ENCODE data around the gene IWS1.
"Not testable (repeated sequence)": the region's sequence is repeated elsewhere in the genome, so short reads cannot be mapped to it uniquely, and the experiment has no call there.

The IWS1 gene

DNA sequence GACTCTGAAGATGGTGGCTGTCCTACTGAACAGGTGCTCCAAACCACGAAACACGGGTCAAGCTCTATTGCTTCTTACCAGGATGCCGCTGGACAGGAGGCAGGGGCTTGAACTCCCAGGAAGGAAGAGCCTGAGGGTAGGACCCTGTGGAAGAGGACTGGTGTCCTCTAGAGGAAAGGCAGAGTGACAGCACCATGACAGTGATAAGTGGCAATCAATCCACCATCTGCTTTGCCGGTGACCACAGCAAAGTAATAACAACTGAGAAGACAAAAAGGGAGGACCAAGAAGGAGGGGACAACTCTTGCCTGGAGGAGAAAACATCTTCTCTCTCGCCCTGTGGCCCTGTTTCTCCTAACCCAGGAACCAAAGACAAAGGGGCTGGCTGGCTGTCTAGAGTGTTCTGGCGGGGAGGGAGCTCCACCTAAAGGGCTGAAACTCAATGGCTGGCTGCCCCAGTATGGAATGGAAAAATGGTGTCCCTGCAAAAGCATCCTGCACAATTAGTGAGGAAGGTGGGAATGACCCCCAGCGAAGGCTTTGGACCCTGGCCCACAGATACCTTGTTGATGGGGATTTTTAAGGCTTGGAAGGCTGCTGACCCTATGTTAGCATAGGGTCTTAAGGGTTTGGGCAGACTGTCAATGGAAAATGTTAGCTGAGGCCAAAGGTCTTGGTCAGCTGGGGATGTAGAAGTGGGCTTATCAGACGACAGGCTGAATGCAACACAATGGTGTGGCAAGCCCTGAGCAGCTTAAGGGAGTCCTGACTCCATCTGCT is 72.7 kb downstream of the IWS1 start:
- no peak for DNase-seq

DNA sequence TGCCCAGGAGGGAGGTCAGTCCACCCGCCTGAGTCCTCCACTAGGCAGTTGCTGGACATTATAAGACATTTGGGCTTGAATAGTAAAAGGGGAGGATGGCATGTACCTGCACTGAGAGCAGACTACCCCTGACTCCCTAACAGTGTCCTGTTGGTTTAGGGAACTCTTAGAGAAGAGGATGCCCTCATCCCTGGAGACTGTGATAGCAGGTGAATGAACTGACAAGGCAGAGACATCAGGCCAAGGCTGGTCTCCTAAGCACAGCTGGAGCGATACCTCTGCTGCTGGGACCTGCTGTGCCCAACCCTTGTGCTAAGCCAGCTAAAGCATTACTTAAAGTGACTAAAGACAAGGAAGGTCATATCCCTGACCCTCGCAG is 73.3 kb downstream of the IWS1 start:
- no peak for DNase-seq

DNA sequence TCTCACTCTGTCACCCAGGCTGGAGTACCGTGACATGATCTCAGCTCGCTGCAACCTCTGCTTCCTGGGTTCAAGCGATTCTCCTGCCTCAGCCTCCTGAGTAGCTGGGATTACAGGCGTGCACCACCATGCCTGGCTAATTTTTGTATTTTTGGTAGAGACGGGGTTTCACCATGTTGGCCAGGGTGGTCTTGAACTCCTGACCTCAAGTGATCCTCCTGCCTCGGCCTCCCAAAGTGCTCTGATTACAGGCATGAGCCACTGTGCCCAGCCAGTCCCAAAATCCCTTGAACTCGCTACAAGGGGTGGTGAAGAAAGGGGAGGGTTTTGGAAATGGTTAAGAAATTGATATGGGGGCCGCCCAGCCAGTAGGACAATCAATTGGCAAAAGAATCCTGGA is 73.9 kb downstream of the IWS1 start:
- DNase-seq, result not testable (repeated sequence)

DNA sequence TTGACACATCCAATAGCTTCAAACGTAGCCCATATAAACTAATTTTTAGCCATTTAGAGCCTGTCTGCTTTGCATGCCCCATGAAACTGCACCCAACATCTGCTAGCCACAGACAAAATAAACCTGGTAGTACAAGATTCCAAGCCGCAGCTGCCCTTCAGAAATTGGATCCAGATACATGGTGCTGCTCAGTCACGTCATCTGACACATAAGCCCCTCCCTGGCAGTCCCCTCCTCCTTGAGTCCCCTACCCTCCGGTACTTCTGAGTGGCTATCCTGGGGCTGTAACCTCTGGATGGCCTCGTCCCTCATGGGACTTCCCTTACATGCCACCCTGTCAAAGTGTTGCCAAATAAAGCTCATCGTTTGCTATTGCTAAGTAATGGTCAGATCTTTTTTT is 74.3 kb downstream of the IWS1 start:
- DNase-seq, result no peak

DNA sequence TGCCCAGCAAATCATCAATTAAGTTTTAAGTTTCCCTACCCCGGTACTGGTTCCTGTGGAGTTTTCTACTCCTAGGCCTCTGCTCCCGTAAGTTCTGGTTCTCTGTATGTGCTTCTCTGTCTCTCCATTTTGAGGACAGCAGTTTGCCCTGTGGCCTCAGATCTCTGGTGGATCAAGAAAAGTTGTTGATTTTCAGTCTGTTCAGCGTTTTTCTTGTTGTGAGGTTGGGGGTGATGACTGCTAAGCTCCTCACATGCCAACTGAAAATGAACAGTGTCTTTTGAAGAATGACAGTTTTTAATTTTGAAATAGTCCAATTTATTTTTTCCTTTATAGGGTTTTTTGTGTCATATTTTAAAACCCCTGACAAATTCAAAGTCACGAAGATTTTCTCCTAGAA is 76.4 kb downstream of the IWS1 start:
- no peak for DNase-seq

DNA sequence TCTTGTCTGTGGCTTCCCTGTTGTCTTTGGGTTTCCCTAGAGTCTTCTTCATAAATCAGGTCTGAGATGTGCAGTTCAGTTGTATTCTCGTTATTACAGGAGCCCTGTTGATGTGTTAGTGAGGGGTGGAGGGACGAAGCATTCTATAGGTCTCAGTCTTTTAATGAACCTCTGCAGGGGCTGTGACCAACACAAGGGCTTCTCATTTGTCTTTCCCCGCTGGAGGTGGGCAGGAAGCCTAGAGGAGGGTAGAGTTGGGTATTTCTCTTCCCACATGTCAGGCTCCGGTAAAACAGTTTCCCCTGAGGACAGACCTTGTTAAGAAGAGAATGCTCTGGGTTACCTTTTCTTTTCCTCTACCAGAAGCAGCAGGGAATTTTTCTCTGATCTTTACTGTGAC is 76.9 kb downstream of the IWS1 start:
- DNase-seq, result no peak

DNA sequence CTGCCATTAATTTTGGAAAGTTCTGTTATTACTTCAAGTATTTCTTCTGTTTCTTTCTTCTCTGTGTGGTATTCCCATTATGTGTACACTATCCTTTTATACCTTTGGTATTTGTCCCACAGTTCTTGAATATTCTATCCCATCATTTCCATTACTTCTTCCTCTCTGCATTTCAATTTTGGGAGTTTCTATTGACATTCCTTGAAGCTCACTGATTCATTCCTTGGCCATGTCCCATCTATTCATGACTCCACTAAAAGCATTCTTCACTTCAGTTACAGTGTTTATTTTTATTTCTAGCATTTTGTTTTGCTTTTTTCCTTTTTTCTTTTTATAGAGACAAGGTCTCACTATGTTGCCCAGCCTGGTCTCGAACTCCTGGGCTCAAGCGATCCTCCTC is 77.8 kb downstream of the IWS1 start:
- DNase-seq, result no peak

DNA sequence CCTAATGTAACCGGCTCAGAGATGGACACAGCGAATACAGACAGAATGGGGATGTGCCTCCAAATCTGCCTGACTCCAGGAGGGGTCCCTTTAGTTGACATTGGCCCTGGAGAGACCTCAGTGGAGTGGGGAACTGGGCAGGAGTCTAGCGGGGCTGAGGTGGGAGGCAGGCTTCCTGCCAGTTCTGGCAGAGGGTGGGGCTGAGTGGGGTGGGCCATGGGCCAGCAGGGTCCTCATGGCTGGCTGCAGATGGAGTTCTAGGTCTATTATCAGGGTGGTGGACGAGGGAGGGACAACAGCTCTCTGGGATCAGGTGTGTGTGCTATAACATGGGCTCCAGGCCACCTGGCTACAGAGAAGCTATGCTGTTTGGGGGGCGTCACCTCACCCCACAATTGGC is 86.9 kb downstream of the IWS1 start:
- DNase-seq, result no peak

DNA sequence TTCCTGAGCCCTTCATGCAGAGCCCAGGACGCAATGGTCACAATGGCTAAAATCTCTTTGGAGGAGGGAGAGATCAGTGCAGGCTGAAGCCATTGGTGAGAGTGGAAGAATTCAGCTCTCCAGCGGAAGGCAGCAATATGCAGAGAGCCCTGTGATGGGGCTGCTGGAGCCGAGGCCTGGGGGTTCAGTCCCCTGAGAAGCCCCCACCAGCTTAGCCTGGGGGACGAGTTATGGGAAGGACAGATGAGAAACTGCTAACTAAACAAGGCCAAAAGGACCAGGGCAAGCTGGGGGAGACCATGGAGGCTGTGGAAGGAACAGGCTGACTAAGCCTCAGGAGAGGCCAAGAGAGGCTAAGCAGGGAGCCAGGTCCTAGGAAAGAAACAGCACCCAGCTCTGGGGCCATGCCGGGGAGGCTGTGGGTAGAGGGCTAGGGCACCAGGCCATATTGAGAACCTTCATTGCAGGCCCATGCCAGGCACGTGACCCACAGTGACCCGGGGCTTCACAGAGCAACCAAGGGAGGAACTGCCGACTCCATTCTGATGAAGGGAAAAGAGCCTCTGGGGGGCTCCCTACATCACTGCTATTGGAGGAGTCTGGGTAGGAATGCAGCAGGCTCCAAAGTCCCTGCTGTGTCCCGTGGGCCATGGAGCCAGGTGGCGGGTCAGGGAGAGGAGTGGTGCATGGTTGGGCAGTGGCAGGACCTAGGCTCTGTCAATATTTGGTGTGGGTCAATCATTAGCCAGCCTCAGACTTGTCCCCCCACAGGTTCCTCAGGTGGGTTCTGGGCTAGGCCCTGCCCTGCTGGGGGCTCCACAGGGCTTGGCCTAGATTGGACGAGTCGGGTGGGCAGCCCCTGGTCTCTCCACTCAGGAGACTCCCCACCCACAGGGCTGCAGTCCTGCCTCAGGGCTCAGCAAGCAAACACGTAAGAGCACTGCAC is 88.2 kb downstream of the IWS1 start:
- no peak for DNase-seq

DNA sequence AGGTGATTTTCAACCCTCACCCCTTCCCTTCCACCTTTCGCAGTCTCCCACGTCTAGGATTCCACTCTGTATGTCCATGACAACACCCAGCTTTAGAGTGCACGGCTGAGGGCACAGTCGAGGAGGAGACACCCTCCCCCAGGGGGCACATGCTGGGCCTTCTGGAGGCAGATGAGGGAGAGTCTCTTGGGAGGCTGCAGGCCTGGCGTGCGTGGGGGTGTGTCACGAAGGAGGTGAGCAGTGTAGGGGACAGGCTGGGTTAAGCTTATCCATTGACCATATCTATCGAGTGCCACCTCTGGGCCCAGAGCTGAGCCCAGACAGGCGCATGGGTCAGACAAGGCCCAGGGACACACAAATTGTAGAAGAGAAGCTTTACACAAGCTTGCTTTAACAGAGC is 89.2 kb downstream of the IWS1 start:
- DNase-seq, result no peak

DNA sequence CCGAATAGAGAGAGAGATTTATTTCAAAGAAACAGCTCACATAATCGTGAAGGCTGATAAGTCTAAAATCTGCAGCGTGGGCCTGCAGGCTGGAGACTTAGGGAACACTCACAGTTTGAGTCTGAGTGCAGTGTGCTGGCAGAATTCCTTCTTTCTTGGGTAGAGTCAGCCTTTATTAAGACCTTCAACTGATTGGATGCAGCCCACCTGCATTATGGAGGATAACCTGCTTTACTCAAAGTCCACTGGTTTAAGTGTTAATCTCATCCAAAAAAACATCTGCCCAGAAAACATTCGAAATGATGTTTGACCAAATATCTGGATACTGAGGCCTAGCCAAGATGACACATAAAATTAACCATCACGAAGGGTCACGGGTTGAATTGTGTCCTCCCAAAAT is 91.8 kb downstream of the IWS1 start:
- DNase-seq, result no peak

DNA sequence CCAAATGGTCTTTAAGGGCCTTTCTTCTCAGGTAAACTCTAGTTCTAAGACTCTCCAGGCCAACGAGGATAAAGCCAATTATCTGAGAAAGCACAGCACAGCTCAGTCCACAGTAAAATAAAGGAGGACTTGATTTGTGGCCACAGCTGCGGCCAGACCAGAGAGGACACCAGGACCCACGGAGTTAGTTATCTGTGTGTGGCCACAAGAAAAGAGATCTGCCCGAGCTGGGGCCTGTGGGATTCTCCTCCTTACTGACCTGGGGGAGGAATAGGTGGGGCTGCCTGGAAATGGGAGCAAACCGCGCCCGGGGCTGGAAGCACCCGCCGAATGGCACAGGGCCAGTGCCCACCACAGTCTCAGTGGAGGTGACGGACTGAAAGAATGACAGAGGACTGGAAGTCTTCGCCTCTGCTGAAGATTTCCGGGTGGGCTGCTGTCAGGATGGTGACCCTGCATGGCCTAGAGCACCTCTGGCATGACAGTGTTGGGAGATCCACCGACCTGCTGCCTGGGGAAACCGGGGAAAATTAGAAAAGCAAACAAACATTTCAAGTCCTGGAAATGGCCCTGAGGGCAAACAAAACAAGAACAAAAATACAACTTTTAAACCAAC is 94.8 kb downstream of the IWS1 start:
- DNase-seq, result no peak
